Measurements from ENCODE around the gene PRMT7.

GRCh38 chr16:68289202-68289601 lies 21.6 kb upstream of the PRMT7 start:
- no peak for TF ChIP-seq CTCF (IDR thresholded peaks at IDR 0.05)
- TF ChIP-seq EZH2 (IDR thresholded peaks at IDR 0.05; ENCODE audit: borderline replicate concordance, insufficient read depth, low read depth, low read length, poor library complexity, severe bottlenecking), result no peak
